Cerebellar nuclear complex (tissue), 1 donor: ENCODE data around the gene RALGAPA1.
"Not testable (repeated sequence)": the region's sequence is repeated elsewhere in the genome, so short reads cannot be mapped to it uniquely, and the experiment has no call there.

Experiments used
- DNase-seq, 2 experiments: peaks; one replicate each; lab custom pipeline; 2025; lab: John Stamatoyannopoulos, UW

The RALGAPA1 gene

DNA sequence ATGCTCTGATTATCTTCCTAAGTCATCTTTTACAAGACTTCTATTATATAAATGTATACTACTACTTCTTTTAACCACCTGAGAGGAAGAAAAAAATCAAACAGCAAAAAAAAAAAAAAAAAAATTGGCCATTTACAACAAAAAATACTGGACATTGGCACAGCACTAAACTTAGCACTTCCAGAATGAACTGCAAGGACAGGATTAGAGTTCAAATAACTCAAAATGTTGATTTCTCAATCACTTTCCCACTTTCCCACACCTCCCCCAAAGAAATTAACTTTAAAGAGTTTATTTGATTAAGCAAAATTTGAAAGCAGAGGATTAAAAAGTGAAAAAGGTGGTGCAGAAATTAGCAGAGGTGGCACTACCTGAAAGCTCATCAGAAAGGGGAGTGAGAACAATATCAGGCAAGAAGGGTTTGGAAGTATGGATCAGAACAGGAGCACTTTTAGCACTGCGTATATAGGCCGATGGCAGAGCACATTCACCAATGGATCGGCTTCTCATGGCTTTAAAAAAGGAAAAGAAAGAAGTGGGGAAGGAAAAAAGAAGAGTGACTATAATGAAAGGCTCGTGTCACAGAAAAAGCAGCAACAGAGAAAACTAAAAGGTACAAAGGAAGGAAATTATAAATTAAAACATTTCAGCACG is 109.2 kb downstream of the RALGAPA1 start:
- no peak for DNase-seq

DNA sequence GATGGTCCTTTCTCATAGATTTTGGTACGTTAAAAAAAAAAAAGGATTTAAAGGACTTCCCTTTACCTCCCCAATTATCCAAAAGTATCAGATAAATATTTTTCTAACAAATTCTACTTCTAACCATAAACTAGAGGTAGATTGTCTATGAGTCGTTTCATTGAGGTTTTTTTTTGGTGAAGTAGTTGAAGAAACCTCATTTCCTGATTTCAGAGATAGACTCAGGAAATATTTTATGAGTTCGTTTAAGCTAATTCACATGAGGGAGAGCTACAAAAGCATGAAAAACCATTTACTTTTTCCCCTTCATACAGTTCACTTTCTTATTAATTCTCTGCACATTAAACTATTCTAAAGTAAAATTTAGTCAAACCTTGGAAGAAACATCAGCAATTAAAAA is 112.5 kb downstream of the RALGAPA1 start:
- DNase-seq, result no peak

DNA sequence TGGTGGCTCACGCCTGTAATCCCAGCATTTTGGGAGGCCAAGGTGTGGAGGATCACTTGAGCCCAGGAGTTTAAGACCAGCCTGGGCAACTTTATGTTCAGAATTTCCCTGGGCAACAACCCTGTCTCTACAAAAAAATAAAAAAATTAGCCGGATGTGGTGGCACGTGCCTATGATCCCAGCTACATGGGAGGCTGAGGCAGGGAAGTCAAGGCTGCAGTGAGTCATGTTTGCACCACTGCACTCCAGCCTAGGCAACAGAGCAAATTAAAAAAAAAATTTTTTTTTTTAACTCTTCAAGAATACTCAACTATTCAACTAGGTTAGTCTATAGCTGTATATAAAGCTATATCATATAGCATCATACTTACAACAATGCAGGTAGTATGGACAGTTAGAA is 113.0 kb downstream of the RALGAPA1 start:
- DNase-seq, result no peak

DNA sequence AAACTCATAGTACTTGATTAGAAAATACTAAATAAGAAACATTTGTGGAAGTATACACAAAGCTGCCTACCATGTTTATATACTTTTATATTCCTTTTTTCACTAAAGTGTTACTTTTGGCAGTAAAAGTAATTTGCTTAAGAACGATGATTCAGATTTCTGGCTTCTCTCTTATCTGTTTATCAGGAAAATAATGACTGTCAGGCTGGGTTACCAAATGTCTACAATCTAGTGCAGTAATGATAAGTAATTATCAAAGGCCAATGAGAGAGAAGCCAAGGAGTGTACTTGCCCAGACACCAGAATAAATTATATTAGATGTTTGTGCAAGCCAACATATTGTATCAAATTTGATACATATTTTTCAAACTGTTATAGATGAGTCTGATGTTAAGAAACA is 113.4 kb downstream of the RALGAPA1 start:
- no peak for DNase-seq

DNA sequence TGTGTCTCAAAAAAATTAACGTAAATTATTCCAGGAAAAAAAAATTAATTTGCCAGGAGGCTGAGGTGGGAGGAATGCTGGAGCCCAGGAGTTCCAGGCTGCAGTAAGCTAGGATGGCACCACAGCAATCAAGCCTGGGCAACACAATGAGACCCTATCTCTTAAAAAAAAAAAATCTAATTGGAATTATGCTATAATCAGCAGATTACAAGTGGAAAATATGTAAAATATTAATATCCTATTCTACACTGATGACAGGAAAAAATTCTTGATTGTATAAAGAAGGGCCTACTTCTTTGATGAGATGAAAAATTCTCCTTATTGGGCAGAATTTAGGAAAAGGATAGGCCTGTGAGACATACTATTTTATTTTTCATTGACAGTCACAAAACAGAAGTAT is 114.0 kb downstream of the RALGAPA1 start:
- DNase-seq, result no peak

DNA sequence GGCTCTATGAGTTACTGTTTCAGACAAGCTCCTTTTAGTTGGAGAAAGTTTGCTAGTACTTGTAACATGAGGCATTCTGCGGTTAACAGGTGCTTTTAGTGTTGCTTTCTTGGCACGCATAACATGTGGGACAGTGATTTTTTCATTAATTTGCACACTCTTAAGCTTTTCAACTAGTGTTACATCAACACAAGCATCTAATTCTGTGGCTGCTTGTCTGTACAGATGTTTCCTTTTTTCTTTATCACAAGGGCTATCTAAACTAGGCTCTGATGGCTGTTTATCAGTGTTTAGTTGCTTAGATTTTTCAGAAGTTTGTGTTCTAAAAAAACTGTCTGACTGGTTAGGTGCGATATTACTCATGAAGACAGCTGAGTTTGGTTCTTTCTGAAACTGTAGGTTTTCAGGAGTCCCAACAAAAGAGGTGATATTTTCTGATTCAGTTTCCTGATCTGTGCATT is 120.1 kb downstream of the RALGAPA1 start:
- DNase-seq, result no peak

DNA sequence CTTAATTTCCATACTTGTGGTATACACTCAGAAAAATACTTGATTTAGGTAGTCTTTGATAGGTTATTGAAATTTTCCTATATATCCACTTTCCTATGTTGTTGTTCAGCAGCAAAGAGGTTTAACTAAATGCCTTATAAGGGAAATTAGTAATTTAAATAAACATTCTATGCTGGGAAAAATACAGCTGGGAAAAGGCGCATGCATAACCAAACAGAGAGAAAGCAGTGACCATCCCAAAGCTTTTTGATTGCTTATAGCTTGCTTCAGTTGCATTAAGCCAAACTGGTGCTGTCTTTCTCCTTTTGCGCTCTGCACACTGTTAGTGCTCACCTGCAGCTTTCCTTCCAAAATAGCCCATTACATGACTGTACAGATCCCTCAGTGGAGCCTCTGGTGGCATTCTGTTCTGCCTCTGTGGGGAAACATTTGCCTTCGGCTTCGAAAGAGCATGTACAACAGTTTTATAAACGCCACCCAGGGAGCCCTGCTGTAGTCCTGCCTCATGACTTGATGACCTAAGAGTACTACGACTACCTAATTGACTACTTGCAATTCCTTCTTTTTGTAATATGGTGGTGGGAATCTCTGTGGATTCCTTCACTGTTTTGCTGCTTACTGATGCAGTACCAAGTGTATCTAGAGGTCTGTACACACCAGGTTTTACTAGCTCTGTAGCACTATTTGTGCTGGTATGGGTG is 120.8 kb downstream of the RALGAPA1 start:
- DNase-seq, result no peak

DNA sequence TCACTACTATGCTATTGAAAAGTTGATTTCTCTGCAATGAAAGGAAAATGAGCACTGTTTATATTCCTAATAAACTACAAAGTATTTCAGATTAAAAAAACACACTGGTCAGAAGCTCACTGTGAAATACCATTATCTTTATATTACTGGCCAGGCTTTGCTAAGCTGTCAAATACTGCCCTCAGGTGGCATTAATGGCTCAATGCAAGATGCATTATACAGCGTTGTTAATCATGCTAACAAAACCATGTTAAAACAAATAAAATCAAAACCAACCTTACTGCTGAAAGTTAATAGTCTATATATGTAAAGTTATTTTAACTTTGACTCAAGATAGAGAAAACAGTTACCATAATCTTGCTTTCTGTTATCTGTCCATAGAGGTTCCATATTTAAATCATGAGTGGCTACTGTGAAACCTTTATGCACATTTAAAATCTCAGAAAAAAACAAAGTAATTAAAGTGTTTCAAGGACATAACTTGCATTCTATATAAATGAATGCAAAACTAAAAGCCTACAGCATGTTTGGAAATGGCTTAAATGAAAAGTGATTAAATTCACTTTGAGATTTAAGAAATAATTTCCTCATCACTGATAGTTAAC is 121.7 kb downstream of the RALGAPA1 start:
- DNase-seq, result no peak

DNA sequence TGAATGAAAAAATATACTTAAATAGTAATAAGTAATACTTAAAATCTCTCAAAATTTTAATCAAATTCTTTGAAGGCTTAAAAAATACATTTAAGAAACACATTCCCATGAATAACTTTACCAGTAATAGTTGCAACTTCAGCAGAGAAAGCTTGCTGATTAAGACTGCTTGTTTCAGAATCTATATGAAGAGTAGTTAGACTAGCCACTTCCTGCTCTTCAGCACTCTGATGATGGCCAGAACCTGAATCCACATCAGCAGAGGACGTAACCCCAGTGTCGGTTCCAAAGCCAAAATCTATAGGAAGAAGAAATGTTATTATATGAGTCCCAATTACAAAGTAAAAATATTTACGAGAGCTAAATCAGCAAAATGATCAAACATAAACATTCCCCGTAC is 125.4 kb downstream of the RALGAPA1 start:
- DNase-seq, result not testable (repeated sequence)

DNA sequence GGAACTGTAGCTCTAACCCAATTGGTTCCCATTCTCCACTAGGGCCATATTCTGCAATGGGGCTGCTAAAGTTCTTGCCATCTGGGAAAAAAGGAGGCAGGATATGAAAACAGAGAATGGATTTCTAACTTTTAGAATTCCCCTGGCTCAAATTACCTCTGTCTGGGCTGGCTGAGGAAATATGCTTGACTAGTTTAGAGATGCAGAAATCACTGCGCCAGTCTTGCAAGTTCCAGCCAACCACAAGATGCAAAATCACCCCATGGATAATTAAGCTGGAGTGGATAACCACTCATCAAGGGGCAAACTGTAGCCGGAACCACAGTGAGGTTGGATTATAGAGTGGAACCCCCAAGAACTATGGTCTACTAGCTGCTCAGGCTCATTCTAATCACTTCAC is 126.3 kb downstream of the RALGAPA1 start:
- no peak for DNase-seq

DNA sequence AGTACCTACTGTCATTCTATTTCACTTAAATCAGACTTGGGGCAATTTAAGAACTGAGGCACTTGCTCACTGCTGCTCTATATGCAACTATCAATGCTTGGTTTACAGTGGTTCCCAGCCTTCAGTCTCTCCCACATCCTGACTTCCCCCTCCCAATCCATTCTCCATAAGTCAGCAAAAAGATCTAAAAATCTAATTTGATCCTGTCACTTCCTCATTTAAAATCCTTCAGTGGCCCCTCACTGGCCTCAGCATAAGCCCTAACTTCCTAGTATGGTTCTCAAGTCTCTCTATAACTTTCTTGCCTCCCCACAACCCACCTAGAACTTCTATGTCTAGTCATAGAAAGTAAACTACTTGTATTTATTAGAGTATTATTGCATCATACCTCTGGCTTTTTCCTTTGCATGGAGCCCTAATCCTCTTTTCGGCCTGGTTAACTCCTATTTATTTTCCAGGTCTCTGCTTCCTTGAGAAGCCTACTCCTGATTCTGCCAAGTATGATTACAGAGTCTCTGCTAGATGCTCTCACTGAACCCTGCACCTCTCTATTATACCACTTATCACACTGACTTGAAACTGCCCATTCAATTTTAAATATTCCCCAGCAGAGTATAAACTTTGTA is 130.6 kb downstream of the RALGAPA1 start:
- DNase-seq, result no peak

DNA sequence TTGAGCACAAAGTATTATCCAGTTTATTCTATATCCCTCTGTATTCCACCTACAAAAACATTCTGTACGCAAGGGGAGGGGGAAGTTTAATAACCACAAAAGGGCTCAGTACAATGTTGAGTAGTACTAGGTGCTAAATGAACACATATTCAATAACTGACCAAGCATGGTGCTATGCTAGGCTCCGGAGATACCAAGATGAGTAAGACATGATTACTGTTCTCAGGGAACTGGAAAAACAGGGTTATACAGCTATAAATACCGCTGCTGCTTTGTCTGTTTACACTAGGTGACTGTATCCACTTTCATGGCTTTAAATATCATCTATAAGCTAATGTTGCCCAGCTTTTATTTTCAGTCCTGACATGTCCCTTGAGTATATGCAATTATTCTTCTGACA is 139.3 kb downstream of the RALGAPA1 start:
- DNase-seq, result no peak

DNA sequence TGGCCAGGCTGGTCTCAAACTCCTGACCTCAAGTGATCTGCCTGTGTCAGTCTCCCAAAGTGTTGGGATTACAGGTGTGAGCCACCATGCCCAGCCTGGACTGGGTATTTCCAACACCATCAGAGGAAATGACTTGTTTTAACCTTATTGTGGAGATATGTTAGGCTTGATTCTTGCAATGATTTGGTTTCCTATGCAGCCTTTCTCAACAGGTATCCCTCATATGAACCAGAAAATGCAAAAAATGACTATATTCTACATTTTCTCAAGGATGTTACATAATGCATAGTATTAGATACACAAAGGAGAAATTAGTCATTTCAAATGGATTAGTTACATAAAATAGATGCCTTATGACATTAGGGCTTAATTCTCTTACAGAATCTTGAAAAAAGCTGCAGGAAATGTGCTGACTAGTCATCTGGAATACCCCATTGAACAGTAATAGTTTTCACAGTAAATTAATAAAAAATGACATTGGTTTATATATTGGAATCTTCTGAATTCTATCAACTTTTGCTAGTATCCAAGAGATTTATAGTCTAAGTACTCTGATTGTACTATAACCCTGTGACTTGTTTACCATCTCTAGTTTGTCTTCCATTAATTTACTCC is 142.6 kb downstream of the RALGAPA1 start:
- no peak for DNase-seq

DNA sequence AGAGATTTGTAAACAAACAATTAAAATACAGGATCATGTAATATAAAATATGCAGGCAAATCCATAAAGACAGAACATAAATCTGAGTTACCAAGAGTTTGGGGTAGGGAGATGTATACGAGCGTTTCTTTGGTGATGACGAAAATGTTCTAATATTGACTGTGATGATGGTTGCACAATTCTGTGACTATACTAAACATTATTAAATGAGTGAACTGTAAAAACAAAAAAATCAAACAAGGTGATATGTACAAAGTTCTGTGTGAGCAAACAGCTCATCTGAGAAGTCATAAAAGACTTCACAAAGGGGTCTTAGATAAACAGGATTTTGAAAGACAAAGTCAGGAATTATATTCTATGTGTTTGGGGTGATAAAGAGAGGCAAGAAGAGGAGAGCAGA is 147.2 kb downstream of the RALGAPA1 start:
- DNase-seq, result no peak

DNA sequence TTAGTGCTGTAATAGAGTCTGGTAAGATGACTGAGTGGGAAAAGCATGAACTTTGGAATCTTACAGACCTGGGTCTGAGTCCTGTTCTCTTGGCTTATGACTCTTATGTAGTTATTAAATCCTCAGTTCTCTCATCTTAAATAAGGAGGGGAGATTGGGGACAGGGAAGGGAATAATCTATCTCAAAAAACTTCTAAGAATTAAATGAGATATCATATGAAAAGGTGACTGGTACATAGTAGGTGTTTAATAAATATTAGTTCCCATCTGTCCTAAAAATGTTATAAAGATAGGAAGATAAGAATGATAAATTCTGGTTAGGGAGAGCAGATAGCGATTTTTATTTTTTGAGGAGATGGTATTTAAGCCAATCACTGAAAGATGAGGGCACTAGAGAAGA is 156.1 kb downstream of the RALGAPA1 start:
- DNase-seq, result no peak

DNA sequence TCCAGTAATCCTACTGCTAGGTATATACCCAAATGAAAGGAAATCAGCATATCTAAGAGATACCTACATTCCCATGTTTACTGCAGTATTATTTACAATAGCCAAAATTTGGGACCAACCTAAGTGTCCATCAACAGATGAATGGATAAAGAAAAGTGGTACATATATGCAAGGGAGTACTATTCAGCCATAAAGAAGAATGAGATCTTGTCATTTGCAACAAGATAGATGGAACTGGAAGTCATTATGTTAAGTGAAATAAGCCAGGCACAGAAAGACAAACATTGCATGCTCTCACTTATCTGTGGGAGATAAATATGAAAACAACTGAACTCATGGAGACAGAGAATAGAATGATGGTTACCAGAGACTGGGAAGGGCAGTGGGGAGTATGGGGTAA is 165.6 kb downstream of the RALGAPA1 start:
- DNase-seq, result no peak

DNA sequence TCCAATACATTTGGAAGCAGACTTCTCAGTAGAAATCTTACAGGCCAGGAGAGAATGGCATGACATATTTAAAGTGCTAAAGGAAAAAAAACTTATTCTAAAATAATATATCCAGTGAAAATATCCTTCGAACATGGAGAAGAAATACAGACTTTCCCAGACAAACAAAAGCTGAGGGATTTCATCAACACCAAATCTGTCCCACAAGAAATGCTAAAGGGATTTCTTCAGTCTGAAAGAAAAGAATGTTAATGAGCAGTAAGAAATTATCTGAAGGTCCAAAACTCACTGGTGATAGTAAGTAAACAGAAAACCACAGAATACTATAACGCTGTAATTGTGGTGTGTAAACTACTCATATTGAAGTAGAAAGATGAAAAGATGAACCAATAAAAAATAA is 171.2 kb downstream of the RALGAPA1 start:
- no peak for DNase-seq

DNA sequence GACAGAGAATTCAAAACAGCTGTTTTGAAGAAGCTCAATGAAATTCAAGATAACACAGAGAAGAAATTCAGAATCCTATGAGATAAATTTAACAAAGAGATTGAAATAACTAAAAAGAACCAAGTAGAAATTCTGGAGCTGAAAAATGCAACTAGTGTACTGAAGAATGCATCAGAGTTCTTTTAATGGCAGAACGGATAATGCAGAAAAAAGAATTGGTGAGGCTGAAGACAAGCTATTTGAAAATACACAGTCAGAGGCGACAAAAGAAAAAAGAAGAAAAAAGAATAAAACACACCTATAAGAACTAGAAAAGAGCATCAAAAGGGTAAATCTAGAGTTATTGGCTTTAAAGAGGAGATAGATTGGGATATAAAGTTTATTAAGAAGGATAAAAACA is 171.8 kb downstream of the RALGAPA1 start:
- DNase-seq, result no peak

DNA sequence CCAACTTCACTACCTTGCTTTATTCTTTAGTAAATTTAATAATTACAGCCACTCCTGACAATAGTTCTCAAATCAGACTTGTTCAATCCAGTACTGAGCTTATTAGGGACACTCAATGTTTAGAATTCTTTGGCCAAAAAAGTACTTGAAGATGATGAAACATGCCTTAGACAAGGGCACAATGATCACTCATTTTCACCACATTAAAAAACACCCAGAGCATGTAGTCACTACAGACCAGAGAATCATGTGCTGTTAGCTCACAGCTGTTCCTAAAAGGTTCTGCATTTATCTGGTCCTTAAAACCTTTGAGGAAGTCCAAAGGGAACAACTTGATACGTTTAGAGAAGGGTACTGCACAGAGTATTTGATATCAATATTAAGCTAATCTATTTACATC is 176.4 kb downstream of the RALGAPA1 start:
- no peak for DNase-seq

DNA sequence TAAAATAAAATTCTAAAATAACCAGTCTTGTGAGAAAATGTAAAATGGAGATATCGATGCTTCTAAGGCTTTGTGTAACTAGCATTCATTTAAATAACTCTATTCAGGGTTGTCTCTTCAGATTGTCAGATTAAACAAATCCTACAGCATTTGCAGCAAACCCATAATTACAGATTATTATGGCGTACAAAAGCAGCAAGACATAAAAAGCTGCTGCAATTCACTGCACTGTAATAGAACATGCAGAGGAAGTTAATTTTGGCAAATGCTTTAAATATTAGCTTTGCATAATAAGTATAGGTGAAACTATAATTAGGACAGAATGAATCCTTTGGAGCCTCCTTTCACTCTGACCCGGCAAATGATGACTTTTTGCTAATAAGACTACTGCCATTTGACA is 176.8 kb downstream of the RALGAPA1 start:
- DNase-seq, result no peak

DNA sequence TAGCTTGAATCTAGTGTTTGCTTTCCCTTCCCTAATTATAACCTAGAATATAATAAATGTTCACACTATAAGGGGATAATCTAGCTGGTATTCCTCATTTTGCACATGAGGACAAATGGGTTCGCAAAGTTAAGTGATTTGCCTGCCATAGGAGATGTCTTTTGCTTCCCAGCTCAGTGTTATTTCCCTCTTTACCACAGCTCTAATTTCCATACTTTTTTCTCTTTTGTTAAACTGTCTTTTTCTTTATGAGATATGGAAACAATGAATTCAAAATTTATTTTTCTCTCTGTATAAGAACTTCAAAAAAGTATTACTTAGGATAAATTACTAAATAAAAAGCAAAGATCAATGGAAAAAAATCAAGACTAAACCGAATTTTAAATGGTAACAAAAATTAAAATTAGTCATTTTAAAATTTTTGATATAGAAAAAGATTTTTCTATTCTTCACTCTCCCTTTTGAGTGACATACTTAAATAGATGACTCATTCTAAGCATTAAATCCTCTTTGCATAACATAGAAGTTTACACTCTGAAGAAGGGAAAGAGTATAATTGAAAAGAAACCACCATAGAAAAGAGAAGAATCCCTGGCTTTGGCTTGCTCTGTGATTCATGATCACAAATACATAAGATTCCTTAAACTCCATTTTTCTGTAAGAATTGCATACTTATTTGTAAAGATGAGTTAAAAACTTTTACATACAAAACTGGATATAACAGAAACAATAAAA is 177.9 kb downstream of the RALGAPA1 start:
- no peak for DNase-seq

DNA sequence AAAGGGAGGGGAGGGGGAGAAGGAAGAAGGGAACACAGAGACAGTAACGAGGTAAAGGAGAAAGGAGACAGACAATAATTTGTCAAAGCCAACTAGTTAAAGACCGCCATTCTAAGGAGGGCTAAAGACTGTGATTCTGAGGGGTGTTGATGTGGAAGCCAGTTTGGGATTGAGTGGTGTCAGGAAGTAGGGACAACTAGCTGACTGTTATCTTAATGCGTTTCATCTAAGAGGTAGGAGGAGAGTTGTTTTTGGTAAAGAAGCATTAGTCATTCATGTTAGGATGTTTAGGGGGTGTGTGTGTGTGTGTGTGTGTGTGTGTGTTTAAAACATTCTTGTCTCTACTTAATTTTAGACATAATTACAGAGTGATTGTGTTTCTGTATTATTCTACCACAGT is 180.1 kb downstream of the RALGAPA1 start:
- no peak for DNase-seq
